Erythroblast (primary cell): ENCODE measurements around the gene FBXO36.

ENCODE experiments used
- DNase-seq, 2 experiments: peaks; one replicate each; lab custom pipeline; 2025; lab: John Stamatoyannopoulos, UW
- GATA1 ChIP-seq: IDR thresholded peaks from 2 replicates; pipeline ENCODE4 v1.6.1; 2011; ENCODE audit warnings: low read depth, mild to moderate bottlenecking, control low read depth, low read length, moderate library complexity
- POLR2A ChIP-seq: IDR thresholded peaks from 2 replicates; pipeline ENCODE4 v1.6.1; 2011; ENCODE audit warnings: mild to moderate bottlenecking, low read length

The FBXO36 gene, protein sequence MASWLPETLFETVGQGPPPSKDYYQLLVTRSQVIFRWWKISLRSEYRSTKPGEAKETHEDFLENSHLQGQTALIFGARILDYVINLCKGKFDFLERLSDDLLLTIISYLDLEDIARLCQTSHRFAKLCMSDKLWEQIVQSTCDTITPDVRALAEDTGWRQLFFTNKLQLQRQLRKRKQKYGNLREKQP

DNA sequence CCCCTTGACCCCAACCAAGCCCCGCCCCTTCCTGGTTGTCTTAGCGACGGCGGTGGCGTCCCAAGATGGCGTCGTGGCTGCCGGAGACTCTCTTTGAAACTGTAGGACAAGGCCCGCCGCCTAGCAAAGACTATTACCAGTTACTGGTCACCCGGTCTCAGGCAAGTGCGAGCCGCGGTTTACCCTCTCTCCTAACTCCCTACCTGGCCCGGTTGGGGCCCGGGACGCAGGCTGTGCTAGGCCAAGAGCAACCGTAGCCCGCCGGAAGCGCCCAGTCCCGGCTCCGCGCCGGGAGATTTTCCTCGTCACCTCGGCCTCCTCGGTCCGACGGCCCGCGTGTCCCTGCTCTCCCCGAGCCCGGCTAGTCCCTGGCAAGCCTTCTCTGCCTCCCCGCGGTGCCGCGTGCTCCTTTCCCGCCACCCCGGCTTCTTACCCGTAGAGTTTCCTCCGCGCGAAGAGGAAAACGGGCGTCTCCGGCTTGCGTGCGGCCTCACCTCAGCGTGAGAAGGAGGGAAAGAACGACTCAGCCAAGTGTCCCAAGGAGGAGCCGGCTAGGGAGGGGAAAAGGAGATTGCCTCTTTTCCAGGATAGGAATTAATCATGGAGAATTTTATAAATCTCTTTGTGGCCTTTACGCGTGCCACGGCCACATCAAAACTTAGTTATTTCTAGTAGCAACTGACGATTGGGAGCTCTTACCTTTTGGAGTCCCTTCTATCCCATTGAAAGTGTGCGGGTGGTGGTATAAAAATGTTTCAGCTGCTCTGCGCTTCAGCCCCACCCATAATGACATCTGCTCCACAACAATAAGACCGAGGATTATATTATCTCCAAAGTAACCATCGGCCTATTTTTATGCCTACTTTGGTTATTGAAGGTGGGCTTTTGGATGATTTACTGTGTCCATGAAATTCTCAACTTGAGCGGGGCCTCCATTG lies at the start of gene FBXO36:
Gene FBXO36, plus strand, starts transcription at position 55 of the 938 bp plus-strand sequence. Its CDS starts 11 bp downstream, at position 66.
- TF ChIP-seq POLR2A (peak; percentile 41), GATA1 (no peak)
- peak; percentile 95 to 96 for DNase-seq

DNA sequence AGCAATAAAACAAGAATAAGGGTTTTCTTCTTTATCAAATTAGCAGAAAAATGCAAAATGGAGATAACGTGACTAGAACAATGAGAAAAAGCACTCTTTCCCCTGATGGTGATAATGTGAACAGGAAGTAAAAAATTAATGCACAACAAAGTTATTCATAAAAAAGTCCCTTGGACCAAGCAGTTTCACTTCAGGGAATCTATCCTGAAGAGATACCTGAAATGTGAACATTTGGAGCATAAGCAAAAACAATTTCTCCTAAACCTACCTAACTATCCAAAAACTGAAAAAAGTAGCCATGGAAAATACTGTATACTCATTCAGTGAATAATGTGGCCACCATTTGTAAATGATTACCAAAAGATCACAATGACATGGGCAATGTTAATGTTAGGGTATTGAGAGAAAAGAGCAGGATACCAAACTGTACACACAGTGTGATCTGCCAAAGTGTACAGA lies 49.2 kb upstream of the FBXO36 start:
- TF ChIP-seq POLR2A (no peak), GATA1 (no peak)
- DNase-seq, result peak; percentile 18 to 25

DNA sequence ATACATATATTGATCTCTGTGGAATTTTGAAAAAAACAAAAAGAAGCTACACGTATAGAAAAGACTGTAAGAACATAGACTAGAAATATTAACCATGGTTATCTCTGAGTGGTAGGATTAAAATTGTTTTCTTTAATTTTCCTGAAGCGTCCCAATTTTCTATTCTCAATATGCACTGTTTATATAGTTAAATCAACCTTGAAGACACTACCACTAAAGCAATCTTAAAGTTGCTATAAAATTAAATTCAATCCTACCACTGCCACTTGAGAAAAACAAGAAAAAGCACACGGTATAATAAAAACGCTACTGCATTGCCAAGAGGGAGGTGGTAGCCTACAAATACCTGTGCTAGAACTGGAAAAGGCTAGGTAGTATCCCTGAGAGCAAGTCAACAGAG lies 47.7 kb upstream of the FBXO36 start:
- no peak for DNase-seq
- no peak for TF ChIP-seq GATA1
- no peak for TF ChIP-seq POLR2A

DNA sequence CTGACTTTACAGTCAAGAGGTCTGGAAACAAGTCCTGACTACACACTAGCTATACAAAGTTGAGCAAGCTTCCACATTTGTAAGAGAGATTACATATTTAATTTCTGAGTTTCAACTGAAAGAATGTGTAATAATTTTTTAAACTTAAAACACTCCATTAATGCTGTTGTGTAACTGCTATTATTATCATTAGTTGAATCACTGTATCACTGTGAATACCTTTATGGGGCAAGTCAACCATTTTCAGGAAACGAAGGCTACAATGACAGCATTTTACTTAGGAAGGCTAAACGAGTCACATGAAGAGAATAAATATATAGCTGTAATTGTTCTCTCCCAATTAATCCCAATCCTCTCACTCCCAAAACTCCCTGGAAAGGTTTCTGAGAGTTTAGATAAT lies 46.8 kb upstream of the FBXO36 start:
- DNase-seq, result no peak
- TF ChIP-seq GATA1 (no peak), POLR2A (no peak)

DNA sequence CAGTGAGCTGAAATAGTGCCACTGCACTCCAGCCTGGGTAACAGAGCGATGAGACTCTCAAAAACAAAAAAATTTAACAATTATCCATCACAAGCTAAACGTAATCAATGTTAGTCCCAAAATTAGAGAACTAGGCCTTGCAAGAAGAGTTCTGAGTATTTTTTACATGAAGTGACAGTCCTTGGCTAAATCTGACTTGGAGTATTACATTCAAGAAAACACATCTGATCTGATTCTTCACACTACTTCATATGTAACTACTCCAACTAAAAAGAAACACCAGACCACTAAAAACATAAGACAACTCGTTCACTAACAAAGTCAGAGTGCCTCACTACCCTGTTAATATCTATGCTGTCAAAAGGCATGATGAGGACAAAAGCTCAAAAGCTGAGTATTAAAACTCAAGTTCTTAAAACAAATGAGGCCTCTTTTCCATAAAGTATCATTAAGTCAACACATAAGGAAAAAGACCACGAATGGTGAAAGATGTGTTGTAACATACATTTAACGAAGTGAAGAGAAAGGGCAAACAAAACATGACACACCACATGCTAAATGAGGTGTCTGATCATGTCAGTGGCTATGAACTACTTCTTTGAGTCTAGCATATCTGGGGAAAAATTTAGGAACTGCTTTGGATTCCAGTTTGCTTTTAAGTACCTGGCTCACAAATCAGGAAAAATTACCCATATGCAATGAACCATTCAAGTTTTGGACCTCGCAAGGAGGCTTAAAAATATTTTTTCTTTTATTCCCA lies 42.9 kb upstream of the FBXO36 start:
- no peak for DNase-seq
- TF ChIP-seq POLR2A, result no peak
- no peak for TF ChIP-seq GATA1

DNA sequence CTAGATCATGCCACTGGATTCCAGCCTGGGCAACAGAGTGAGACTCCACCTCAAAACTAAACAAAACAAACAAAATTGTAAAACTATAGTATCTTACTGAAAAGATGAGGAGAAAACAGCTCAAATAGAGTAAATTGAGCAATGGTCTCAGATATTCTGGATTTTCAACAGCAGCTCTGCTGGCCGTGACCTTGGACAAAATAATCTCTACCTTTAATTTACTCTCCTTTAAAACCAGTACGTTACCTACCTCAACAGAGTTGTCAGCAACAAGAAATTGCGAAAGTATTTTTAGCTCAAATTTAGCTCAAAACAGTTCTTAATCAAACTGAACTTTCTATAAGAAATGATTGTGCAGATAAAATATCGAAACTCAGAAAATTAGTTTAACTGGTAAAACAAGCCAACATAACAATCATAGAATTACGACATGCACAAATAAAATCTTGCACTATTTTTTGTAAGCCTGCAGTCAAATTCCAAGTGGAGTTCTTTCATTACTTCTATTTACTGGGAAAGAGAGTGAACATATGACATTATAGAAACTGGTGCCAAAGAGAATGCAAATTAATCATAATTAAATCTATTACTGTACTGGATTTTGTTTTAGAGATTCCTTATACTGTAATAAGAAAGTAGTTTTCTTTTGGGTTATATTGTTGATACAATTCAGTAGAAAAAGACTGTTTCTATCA lies 41.3 kb upstream of the FBXO36 start:
- TF ChIP-seq POLR2A (no peak), GATA1 (no peak)

DNA sequence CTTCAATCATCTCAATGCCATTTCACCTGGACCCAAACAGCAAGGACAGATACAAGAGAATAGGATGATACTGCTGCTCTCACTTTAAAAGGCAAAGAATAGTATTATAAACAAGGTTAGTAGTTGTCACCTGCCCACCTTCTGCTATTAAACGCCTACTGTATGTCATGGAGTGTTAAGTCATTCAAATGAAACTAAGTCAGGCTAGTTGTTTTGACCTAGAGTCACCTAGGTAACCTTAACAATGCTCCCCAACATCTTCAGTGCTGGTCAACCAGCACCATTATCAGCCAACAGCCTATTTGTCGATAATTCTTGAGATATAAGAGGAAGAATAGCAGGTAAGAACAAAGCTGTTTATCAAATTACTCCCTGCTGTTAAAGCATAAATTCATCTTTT lies 39.7 kb upstream of the FBXO36 start:
- DNase-seq, result peak in 1 of 2 experiments; percentile 5
- TF ChIP-seq GATA1 (no peak), POLR2A (no peak)

More for the DNA sequence above, 41.3 kb upstream of the FBXO36 start:
- DNase-seq, result no peak

DNA sequence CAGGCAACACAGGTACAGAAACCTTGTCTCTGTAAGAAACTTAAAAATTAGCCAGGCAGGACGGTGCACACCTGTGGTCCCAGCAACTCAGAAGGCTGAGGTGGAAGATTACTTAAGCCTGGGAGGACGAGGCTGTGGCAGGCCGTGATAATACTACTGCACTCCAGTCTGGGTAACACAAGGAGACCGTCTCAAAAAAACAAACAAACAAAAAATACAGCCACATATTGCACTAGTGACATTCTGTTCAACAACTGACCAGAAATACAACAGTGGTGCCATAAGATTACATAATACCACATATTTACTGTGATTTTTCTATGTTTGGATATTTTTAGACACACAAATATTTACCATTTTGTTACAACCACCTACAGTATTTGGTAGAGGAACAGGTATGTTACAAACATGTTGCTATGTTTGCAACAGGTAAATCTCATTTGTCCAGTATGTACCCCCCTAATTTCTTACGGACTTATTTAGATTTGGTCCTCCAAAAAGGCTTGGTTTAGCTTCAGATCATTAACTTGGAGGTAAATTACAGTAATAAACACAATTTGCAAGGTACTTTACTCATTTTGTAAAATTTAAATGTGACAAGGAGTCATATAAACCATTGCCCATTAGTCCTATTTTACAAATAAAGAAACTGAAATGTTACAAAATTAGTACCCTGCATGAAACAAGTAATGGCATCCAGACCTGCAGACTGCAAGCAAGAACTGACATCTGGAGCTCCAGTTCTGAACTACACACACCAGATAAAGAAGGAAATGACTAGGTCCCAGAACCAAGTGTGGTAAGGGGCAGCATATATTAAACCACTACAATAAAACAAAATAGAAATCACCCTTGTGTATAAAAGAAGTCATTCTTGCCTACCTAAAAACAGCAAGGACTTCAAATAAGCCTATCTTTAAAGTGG lies 37.3 kb upstream of the FBXO36 start:
- no peak for DNase-seq

DNA sequence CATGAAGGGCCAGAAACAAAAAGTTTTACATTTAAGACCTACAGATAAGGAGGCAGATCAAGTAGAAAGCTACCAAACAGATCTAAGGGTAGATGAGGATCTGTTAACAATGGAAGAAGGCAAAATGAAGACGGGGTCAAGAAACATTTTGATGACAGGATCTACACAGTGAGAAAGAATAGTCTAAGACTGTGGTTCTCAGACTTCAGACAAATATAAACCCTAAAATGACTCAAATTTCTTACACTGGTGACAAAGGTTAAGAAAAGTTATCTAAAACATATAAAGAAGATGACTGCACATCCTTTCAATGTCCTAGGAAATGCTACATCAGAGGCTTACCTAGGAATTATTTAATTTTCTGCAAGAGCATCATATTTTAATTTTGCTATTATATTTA lies 34.9 kb upstream of the FBXO36 start:
- DNase-seq, result no peak
- TF ChIP-seq POLR2A, result no peak
- no peak for TF ChIP-seq GATA1

More for the DNA sequence above, 37.3 kb upstream of the FBXO36 start:
- TF ChIP-seq GATA1 (no peak), POLR2A (no peak)

DNA sequence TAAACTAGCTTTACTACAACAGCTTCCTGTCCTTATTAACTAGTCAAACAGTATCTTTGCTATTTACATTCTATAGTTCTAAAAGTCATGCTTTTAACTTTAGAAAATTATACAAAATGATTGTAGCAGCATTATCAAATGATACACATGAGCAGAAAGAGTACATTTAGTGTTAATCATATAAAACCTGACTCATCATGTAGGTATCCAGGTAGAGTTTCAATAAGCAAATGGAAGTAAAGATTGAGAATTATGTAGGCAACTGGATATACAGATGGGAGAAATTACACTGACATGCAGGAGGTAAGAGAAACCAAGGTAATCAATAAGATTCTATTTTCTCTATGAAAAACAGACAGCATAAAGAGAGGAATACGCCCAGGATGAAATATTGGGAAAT lies 34.3 kb upstream of the FBXO36 start:
- no peak for TF ChIP-seq GATA1
- TF ChIP-seq POLR2A, result no peak
- DNase-seq, result no peak

DNA sequence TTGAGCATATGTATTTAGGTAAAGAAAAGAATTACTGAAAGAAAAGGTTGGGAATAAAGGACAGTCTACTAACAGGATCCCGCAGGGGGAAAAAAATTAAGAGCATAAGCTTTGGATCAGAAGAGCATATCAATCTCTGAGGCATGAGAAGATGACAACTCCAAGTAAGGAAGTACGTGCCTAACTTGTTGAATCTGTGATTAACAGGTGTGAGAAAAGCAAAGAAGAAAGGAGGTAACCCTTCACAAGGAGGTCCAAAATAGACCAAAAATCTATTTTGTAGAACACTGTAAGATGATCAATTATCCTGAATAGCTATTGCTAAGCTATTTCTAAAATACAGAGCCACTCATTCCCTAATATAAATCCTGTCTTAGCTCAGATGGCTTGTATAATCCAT lies 33.3 kb upstream of the FBXO36 start:
- no peak for DNase-seq
- TF ChIP-seq POLR2A (no peak), GATA1 (no peak)

DNA sequence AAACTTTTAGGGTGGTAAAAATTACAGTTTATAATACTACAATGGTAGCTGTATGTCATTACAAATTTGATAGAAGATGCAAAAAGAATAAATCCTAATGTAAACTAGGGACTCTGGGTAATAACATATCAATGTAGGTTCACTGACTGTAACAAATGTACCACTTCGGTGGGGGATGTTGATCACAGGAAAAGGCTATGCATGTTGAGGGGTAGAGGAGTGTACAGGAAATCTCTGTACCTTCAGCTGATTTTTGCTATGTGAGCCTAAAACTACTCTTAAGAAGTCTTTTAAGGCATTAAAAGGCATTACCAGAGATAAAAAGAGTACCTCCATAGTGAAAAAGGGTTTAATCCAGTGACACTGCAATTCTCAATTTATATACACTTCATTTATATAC lies 25.4 kb upstream of the FBXO36 start:
- no peak for DNase-seq
- TF ChIP-seq POLR2A (no peak), GATA1 (no peak)

DNA sequence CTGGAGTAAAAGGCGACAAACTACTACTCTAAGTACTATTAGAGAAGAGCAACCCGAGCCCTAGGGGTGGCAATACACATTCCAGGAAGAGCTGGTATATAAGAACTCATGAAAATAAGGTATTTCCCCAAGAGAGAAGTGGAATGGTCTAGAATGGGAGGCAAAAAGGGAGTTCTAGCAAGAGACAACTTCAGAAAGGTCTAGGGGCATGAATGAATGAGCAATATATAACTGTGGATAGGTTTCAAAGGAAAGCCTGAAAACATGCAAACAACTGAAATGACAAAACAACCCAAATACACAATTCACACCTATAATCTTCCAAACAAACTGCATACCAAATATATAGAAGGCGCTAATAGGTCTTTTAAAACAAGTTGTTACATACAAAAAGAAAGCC lies 22.7 kb upstream of the FBXO36 start:
- TF ChIP-seq GATA1, result no peak
- no peak for TF ChIP-seq POLR2A
- no peak for DNase-seq
